ENCODE data around the gene GADL1. TPM values are rescaled to one million over a fixed set of nuclear protein-coding genes. Genes with fewer than 3 reads are reported as not detected.

Gene GADL1
- total and polyA plus RNA-seq, 2 experiments from 2014 or later: 0.13 TPM; not detected in 1

GRCh38 chr3:30691249-30691880 lies 203.1 kb downstream of the GADL1 start:
- Histone ChIP-seq H4K20me1 (ENCODE audit: insufficient read depth, poor library complexity, severe bottlenecking) (no peaks in the 10 kb centered on the region), H3K4me1 (ENCODE audit: insufficient read depth) (peaks cover 21% of the 10 kb centered on the region), H3K4me2 (no peak overlapping the region), H3K9me2 (replicated peaks; ENCODE audit: insufficient read depth) (no peaks in the 10 kb centered on the region), H3K4me3 (no peak overlapping the region), H3K9me3 (ENCODE audit: low read depth) (no peaks in the 10 kb centered on the region), H2AFZ (no peak overlapping the region), H3K27ac (no peak overlapping the region), H3K36me3 (replicated peaks; ENCODE audit: insufficient read depth, low read depth) (no peaks in the 10 kb centered on the region), H3K79me2 (peaks cover 4% of the 10 kb centered on the region), H3K27me3 (no peaks in the 10 kb centered on the region)
- 76% methylated on average over 10 of the region's 10 CpGs for WGBS (ENCODE audit: low lambda C conversion rate, missing lambda C conversion rate)
- no peak for TF ChIP-seq EZH2 (IDR thresholded peaks at IDR 0.05; ENCODE audit: borderline replicate concordance)
- no peak for DNase-seq (ENCODE audit: low spot score)

- Histone ChIP-seq H3K79me2 (peaks cover 4% of the 10 kb centered on the region), H3K9me2 (replicated peaks; ENCODE audit: insufficient read depth) (no peaks in the 10 kb centered on the region), H4K20me1 (ENCODE audit: insufficient read depth, poor library complexity, severe bottlenecking) (no peaks in the 10 kb centered on the region), H3K4me3 (no peak overlapping the region), H3K36me3 (replicated peaks; ENCODE audit: insufficient read depth, low read depth) (no peaks in the 10 kb centered on the region), H3K4me2 (no peak overlapping the region), H3K9me3 (ENCODE audit: low read depth) (no peaks in the 10 kb centered on the region), H2AFZ (no peak overlapping the region), H3K4me1 (ENCODE audit: insufficient read depth) (peaks cover 21% of the 10 kb centered on the region), H3K27me3 (no peaks in the 10 kb centered on the region), H3K27ac (peak overlapping the region; percentile 84)
- WGBS (ENCODE audit: low lambda C conversion rate, missing lambda C conversion rate): 95% methylated on average over 2 of the region's 2 CpGs
- no peak for DNase-seq (ENCODE audit: low spot score)
- no peak for TF ChIP-seq CTCF (IDR thresholded peaks at IDR 0.05; ENCODE audit: poor library complexity)
- TF ChIP-seq EZH2phosphoT487 (IDR thresholded peaks at IDR 0.05; ENCODE audit: low read depth, severe bottlenecking, unreplicated experiment): no peak
- no peak for TF ChIP-seq EZH2 (IDR thresholded peaks at IDR 0.05; ENCODE audit: borderline replicate concordance)
Measured at GRCh38 chr3:30690199-30690598, 204.3 kb downstream of the GADL1 start.

- Histone ChIP-seq H2AFZ (no peak overlapping the region), H3K4me3 (no peak overlapping the region)
Measured at GRCh38 chr3:30688776-30689641, 205.5 kb downstream of the GADL1 start.

More at GRCh38 chr3:30688776-30689641, 205.5 kb downstream of the GADL1 start:
- Histone ChIP-seq H3K79me2 (peaks cover 4% of the 10 kb centered on the region), H3K9me3 (ENCODE audit: low read depth) (no peaks in the 10 kb centered on the region), H3K27me3 (no peaks in the 10 kb centered on the region), H4K20me1 (ENCODE audit: insufficient read depth, poor library complexity, severe bottlenecking) (no peaks in the 10 kb centered on the region), H3K36me3 (replicated peaks; ENCODE audit: insufficient read depth, low read depth) (no peaks in the 10 kb centered on the region), H3K4me1 (ENCODE audit: insufficient read depth) (peaks cover 21% of the 10 kb centered on the region), H3K27ac (peak overlapping the region; percentile 84), H3K4me2 (peak overlapping the region; percentile 46), H3K9me2 (replicated peaks; ENCODE audit: insufficient read depth) (no peaks in the 10 kb centered on the region)
- DNase-seq (ENCODE audit: low spot score): peak; percentile 27
- 44% methylated on average over 10 of the region's 10 CpGs for WGBS (ENCODE audit: low lambda C conversion rate, missing lambda C conversion rate)
- no peak for TF ChIP-seq EZH2 (IDR thresholded peaks at IDR 0.05; ENCODE audit: borderline replicate concordance)
- TF ChIP-seq EZH2phosphoT487 (IDR thresholded peaks at IDR 0.05; ENCODE audit: low read depth, severe bottlenecking, unreplicated experiment): no peak
- TF ChIP-seq CTCF (IDR thresholded peaks at IDR 0.05; ENCODE audit: poor library complexity): no peak

All from hepatocyte (in vitro differentiated cells).